IPS-15b (cell line): Measurements from ENCODE around the gene MRPL14.
"Not testable (repeated sequence)": the region's sequence is repeated elsewhere in the genome, so short reads cannot be mapped to it uniquely, and the experiment has no call there.

ENCODE experiments used
- H3K27me3 ChIP-seq: one replicate; pipeline ENCODE4 v1.6.1; 2013; ENCODE audit warnings: low read length; ENCODE audit not compliant: control insufficient read depth, insufficient read depth
- H3K36me3 ChIP-seq: one replicate; pipeline ENCODE4 v1.6.1; 2013; ENCODE audit warnings: low read length; ENCODE audit not compliant: control insufficient read depth, insufficient read depth
- H3K4me1 ChIP-seq: one replicate; pipeline ENCODE4 v1.6.1; 2013; ENCODE audit warnings: mild to moderate bottlenecking, low read length; ENCODE audit not compliant: control insufficient read depth, insufficient read depth
- H3K4me3 ChIP-seq: one replicate; pipeline ENCODE4 v1.5.1; 2013; ENCODE audit warnings: low read depth, low read length
- H3K9ac ChIP-seq: one replicate; pipeline ENCODE4 v1.6.1; 2013; ENCODE audit warnings: low read depth, mild to moderate bottlenecking, low read length
- H3K9me3 ChIP-seq: one replicate; pipeline ENCODE4 v1.6.1; 2013; ENCODE audit warnings: mild to moderate bottlenecking, low read length; ENCODE audit not compliant: control insufficient read depth, insufficient read depth

Gene MRPL14

GRCh38 chr6:44105993-44106740 is 21.1 kb downstream of the MRPL14 start:
- Histone ChIP-seq H3K4me3 (no peak overlapping the region), H3K36me3 (peaks cover 42% of the 10 kb centered on the region), H3K9me3 (no peaks in the 10 kb centered on the region)

GRCh38 chr6:44105146-44105545 is 22.1 kb downstream of the MRPL14 start:
- Histone ChIP-seq H3K9me3 (no peaks in the 10 kb centered on the region), H3K36me3 (peaks cover 37% of the 10 kb centered on the region), H3K4me1 (no peaks in the 10 kb centered on the region), H3K27me3 (no peaks in the 10 kb centered on the region), H3K9ac (no peak overlapping the region), H3K4me3 (no peak overlapping the region)

More at GRCh38 chr6:44105993-44106740, 21.1 kb downstream of the MRPL14 start:
- no peaks in the 10 kb centered on the region for H3K4me1 ChIP-seq
- no peaks in the 10 kb centered on the region for H3K27me3 ChIP-seq
- H3K9ac ChIP-seq, result no peak overlapping the region

GRCh38 chr6:44104481-44105021 is 22.7 kb downstream of the MRPL14 start:
- Histone ChIP-seq H3K4me1 (no peaks in the 10 kb centered on the region), H3K27me3 (no peaks in the 10 kb centered on the region), H3K9ac (no peak overlapping the region), H3K4me3 (no peak overlapping the region), H3K9me3 (no peaks in the 10 kb centered on the region), H3K36me3 (peaks cover 36% of the 10 kb centered on the region)

GRCh38 chr6:44102527-44102926 is 24.7 kb downstream of the MRPL14 start:
- Histone ChIP-seq H3K4me3 (no peak overlapping the region), H3K4me1 (no peaks in the 10 kb centered on the region), H3K9me3 (no peaks in the 10 kb centered on the region), H3K9ac (no peak overlapping the region), H3K36me3 (peaks cover 29% of the 10 kb centered on the region), H3K27me3 (no peaks in the 10 kb centered on the region)

- Histone ChIP-seq H3K36me3 (peaks cover 29% of the 10 kb centered on the region), H3K27me3 (no peaks in the 10 kb centered on the region), H3K9me3 (no peaks in the 10 kb centered on the region), H3K4me1 (no peaks in the 10 kb centered on the region), H3K9ac (no peak overlapping the region), H3K4me3 (no peak overlapping the region)
These were observed 25.4 kb downstream of the MRPL14 start for GRCh38 chr6:44101832-44102231.

- Histone ChIP-seq H3K36me3 (peaks cover 25% of the 10 kb centered on the region), H3K27me3 (no peaks in the 10 kb centered on the region), H3K9ac (no peak overlapping the region), H3K9me3 (no peaks in the 10 kb centered on the region), H3K4me1 (no peaks in the 10 kb centered on the region), H3K4me3 (no peak overlapping the region)
These were observed 27.1 kb downstream of the MRPL14 start for GRCh38 chr6:44100088-44100550.

- H3K36me3 ChIP-seq, result peaks cover 16% of the 10 kb centered on the region
- H3K27me3 ChIP-seq, result no peaks in the 10 kb centered on the region
- no peak overlapping the region for H3K4me3 ChIP-seq
- H3K9ac ChIP-seq, result no peak overlapping the region
- H3K4me1 ChIP-seq, result no peaks in the 10 kb centered on the region
- no peaks in the 10 kb centered on the region for H3K9me3 ChIP-seq
These were observed 28.1 kb downstream of the MRPL14 start for GRCh38 chr6:44099192-44099591.

GRCh38 chr6:44097782-44098317 is 29.4 kb downstream of the MRPL14 start:
- H3K27me3 ChIP-seq, result no peaks in the 10 kb centered on the region
- H3K9ac ChIP-seq, result no peak overlapping the region
- no peak overlapping the region for H3K4me3 ChIP-seq
- H3K4me1 ChIP-seq, result no peaks in the 10 kb centered on the region
- no peaks in the 10 kb centered on the region for H3K9me3 ChIP-seq
- peaks cover 5% of the 10 kb centered on the region for H3K36me3 ChIP-seq

- Histone ChIP-seq H3K9ac (no peak overlapping the region), H3K4me3 (no peak overlapping the region), H3K36me3 (no peaks in the 10 kb centered on the region)
These were observed 30.6 kb downstream of the MRPL14 start for GRCh38 chr6:44096612-44097011.

GRCh38 chr6:44095243-44095623 is 32.0 kb downstream of the MRPL14 start:
- not testable (repeated sequence) for H3K9me3 ChIP-seq, H3K4me1 ChIP-seq, H3K4me3 ChIP-seq, H3K36me3 ChIP-seq, H3K9ac ChIP-seq, H3K27me3 ChIP-seq

More at GRCh38 chr6:44096612-44097011, 30.6 kb downstream of the MRPL14 start:
- Histone ChIP-seq H3K9me3 (no peaks in the 10 kb centered on the region), H3K27me3 (no peaks in the 10 kb centered on the region), H3K4me1 (no peaks in the 10 kb centered on the region)

GRCh38 chr6:44094403-44095242 is 32.6 kb downstream of the MRPL14 start:
- Histone ChIP-seq H3K27me3 (no peaks in the 10 kb centered on the region), H3K36me3 (no peaks in the 10 kb centered on the region), H3K9me3 (no peaks in the 10 kb centered on the region), H3K4me3 (no peak overlapping the region), H3K9ac (no peak overlapping the region), H3K4me1 (no peaks in the 10 kb centered on the region)
